Measurements from ENCODE around the gene ZBTB20.

Gene ZBTB20

GRCh38 chr3:115019900-115020299, 127.2 kb downstream of the ZBTB20 start:
- DNase-seq (ENCODE audit: low spot score): no peak
- ChIA-PET POLR2A (ENCODE audit: low non-redundant PET) (no interaction called here), CTCF (interaction anchor here (0.6 kb wide), 1 partner anchor 197 kb away, joined by 3 read pairs; no protein-coding TSS in a partner anchor)
- TF ChIP-seq CTCF (conservative IDR thresholded peaks at IDR 0.05; ENCODE audit: low read depth): no peak
- H3K27ac ChIP-seq: no peak overlapping the region

GRCh38 chr3:115018694-115019093, 128.4 kb downstream of the ZBTB20 start:
- DNase-seq (ENCODE audit: low spot score): no peak
- ChIA-PET POLR2A (ENCODE audit: low non-redundant PET) (no interaction called here), CTCF (no interaction called here)
- H3K27ac ChIP-seq: no peak overlapping the region
- TF ChIP-seq CTCF (conservative IDR thresholded peaks at IDR 0.05; ENCODE audit: low read depth): no peak

GRCh38 chr3:115007966-115008365, 139.1 kb downstream of the ZBTB20 start:
- CTCF ChIA-PET: interaction anchor here (0.5 kb wide), 1 partner anchor 1299 kb away, joined by 5 read pairs; no protein-coding TSS in a partner anchor
- POLR2A ChIA-PET (ENCODE audit: low non-redundant PET): no interaction called here
- no peak for TF ChIP-seq CTCF (conservative IDR thresholded peaks at IDR 0.05; ENCODE audit: low read depth)
- no peak for DNase-seq (ENCODE audit: low spot score)
- no peak overlapping the region for H3K27ac ChIP-seq

- DNase-seq (ENCODE audit: low spot score): no peak
- ChIA-PET POLR2A (ENCODE audit: low non-redundant PET) (no interaction called here), CTCF (no interaction called here)
- no peak for TF ChIP-seq CTCF (conservative IDR thresholded peaks at IDR 0.05; ENCODE audit: low read depth)
- no peak overlapping the region for H3K27ac ChIP-seq
Measured at GRCh38 chr3:115004201-115005140, 142.6 kb downstream of the ZBTB20 start.

GRCh38 chr3:114998971-114999579, 148.0 kb downstream of the ZBTB20 start:
- H3K27ac ChIP-seq: no peak overlapping the region
- CTCF ChIA-PET: no interaction called here
- DNase-seq (ENCODE audit: low spot score): no peak
- POLR2A ChIA-PET (ENCODE audit: low non-redundant PET): no interaction called here
- TF ChIP-seq CTCF (conservative IDR thresholded peaks at IDR 0.05; ENCODE audit: low read depth): no peak

- DNase-seq (ENCODE audit: low spot score): no peak
- no peak overlapping the region for H3K27ac ChIP-seq
- ChIA-PET CTCF (no interaction called here), POLR2A (ENCODE audit: low non-redundant PET) (interaction anchor here (0.6 kb wide), 1 partner anchor 679 kb away, joined by 3 read pairs; no protein-coding TSS in a partner anchor)
- no peak for TF ChIP-seq CTCF (conservative IDR thresholded peaks at IDR 0.05; ENCODE audit: low read depth)
Measured at GRCh38 chr3:114994554-114995341, 152.3 kb downstream of the ZBTB20 start.

Data from RWPE1 (cell line).